ENCODE results near the gene SORCS2.

DNA sequence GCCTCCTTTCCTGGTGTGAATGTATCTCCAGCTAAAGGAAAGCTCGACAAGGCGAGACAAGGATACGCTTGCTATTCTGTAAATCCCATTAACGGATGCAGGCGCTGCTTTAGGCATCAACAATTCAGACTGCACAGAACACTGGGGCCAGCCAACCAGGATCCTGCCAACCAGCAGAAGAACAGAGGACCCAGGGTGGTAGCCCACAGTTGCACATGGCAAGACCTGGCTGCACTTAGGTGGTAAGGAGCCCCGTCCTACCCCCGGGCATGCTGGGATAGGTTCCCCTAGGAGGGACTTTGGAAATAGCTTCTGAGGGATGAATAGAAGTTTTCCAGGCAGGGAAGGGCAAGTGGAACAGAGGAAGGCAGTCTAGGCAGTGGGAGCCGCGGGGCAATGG is 221.7 kb downstream of the SORCS2 start:
- TF ChIP-seq POLR2AphosphoS5 (IDR thresholded peaks at IDR 0.05; ENCODE audit: low read depth, low read length) (no peak), TAF1 (IDR thresholded peaks at IDR 0.05; ENCODE audit: borderline replicate concordance, insufficient read depth, low read length) (no peak)

Measured in PFSK-1 (cell line).